Loucy (cell line): ENCODE results near the gene N4BP2L1.

Experiments used
- CTCF ChIP-seq: fragments of 200-600 bp; sonication (generic); conservative IDR thresholded peaks from 2 replicates; pipeline ENCODE4 v1.5.1; 2014; ENCODE audit warnings: mild to moderate bottlenecking, antibody characterized with exemption, low read length
- EZH2phosphoT487 ChIP-seq: fragments of 200-600 bp; IDR thresholded peaks from 2 replicates; pipeline ENCODE4 v1.6.1; 2018; ENCODE audit warnings: antibody characterized with exemption, mild to moderate bottlenecking, moderate library complexity, borderline replicate concordance

DNA sequence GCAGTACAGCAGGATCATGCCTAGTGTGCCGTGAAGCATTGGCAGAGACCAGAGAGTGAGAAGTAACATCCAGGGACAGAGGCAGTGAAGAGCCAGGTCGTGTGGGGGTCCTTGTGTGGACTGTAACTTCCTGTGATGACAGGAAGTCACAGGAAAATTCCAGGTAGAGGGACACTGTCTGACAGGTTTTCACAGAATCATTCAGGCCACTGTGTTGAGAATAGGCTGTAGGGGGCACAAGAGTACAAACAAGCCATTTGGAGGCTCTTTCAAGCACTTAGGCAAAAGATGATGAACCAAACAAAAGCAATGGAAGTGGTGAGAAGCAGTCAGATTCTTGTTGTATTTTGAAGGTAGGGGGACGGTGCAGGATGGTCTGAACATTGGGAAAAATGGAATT, 46.4 kb downstream of the N4BP2L1 start:
- TF ChIP-seq CTCF (peak; percentile 70), EZH2phosphoT487 (no peak)
